Ovary (tissue), 3 donors: Measurements from ENCODE around the gene CTIF.

Experiments
- POLR2A ChIP-seq: fragments of 450-650 bp; IDR thresholded peaks from one replicate; pipeline ENCODE4 v1.6.1; 2017; ENCODE audit warnings: antibody characterized with exemption, mild to moderate bottlenecking, moderate library complexity
- TF ChIP-seq, protein P1 (sequence below), 3 donors: fragments of 450-650 bp in 2 of 3; fragments of 200-600 bp in 1 of 3; IDR thresholded peaks; one replicate each; pipeline versions ENCODE4 v1.5.1 to v1.8.0; 2016 to 2022; ENCODE audit warnings: antibody characterized with exemption in 3 of 3, mild to moderate bottlenecking in 1 of 3
- donor health status: DM: no; HTN: no; CAD: no.

DNA sequence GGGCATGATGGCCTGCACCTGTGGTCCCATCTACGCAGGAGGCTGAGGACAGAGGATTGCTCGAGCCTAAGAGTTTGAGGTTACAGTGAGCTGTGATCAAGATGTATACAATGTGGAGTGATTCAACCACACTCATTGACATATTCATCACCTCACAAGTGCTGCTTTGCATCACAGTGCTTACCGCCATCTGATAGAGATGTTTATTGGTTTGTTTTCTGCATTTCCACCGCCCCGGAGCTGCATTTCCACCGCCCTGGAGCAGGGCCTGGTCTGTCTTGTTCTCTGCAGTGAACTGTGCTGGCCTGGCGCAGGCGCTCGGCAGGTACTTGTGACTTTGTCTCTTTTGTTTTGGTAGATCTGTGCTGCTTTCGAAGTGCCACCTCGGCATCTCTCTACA, 315.9 kb downstream of the CTIF start:
- TF ChIP-seq, protein P1, sequence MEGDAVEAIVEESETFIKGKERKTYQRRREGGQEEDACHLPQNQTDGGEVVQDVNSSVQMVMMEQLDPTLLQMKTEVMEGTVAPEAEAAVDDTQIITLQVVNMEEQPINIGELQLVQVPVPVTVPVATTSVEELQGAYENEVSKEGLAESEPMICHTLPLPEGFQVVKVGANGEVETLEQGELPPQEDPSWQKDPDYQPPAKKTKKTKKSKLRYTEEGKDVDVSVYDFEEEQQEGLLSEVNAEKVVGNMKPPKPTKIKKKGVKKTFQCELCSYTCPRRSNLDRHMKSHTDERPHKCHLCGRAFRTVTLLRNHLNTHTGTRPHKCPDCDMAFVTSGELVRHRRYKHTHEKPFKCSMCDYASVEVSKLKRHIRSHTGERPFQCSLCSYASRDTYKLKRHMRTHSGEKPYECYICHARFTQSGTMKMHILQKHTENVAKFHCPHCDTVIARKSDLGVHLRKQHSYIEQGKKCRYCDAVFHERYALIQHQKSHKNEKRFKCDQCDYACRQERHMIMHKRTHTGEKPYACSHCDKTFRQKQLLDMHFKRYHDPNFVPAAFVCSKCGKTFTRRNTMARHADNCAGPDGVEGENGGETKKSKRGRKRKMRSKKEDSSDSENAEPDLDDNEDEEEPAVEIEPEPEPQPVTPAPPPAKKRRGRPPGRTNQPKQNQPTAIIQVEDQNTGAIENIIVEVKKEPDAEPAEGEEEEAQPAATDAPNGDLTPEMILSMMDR (IDR thresholded peaks at IDR 0.05): no peak
- TF ChIP-seq POLR2A: no peak
